OCI-LY1 (cell line): Measurements from ENCODE around the gene SOX5.

Source experiments
- CTCF ChIP-seq: fragments of 200-600 bp; sonication (generic), shearing (Covaris generic); IDR thresholded peaks from 2 replicates; pipeline ENCODE4 v1.5.1; 2017; ENCODE audit warnings: mild to moderate bottlenecking, antibody characterized with exemption, low read length, moderate library complexity, mixed read lengths
- EZH2 ChIP-seq: fragments of 200-600 bp; sonication (generic), shearing (Covaris generic); IDR thresholded peaks from 2 replicates; pipeline ENCODE4 v1.8.0; 2017; ENCODE audit warnings: borderline replicate concordance, mixed run types, mild to moderate bottlenecking, antibody characterized with exemption, low read length, moderate library complexity, mixed read lengths

- no peak for TF ChIP-seq CTCF
- no peak for TF ChIP-seq EZH2
These were observed 228.2 kb downstream of the SOX5 start for GRCh38 chr12:23721268-23721667.
